Measurements from ENCODE around the gene SIT1. TPM values are rescaled to one million over a fixed set of nuclear protein-coding genes. Genes with fewer than 3 reads are reported as not detected.
"Not testable (repeated sequence)": the region's sequence is repeated elsewhere in the genome, so short reads cannot be mapped to it uniquely, and the experiment has no call there.

Gene SIT1
- total RNA-seq, 4 donors from 2014 or later, result 0.74 to 5.2 (median 1.1) TPM

- no peak for TF ChIP-seq CTCF (IDR thresholded peaks at IDR 0.05)
- DNase-seq (ENCODE audit: low spot score) (no peak), ATAC-seq (ENCODE audit: low FRiP score) (peak; percentile 27)
Measured at GRCh38 chr9:35646153-35646532, 4.6 kb downstream of the SIT1 start.

GRCh38 chr9:35645736-35646135 is 5.0 kb downstream of the SIT1 start:
- ATAC-seq (ENCODE audit: low FRiP score); DNase-seq (ENCODE audit: low spot score): not testable (repeated sequence)

- no peak for TF ChIP-seq CTCF (IDR thresholded peaks at IDR 0.05)
- DNase-seq (ENCODE audit: low spot score), result no peak
Measured at GRCh38 chr9:35643046-35643445, 7.7 kb downstream of the SIT1 start.

GRCh38 chr9:35641478-35641877 is 9.3 kb downstream of the SIT1 start:
- not testable (repeated sequence) for ATAC-seq (ENCODE audit: low FRiP score); DNase-seq (ENCODE audit: low spot score)

More at GRCh38 chr9:35643046-35643445, 7.7 kb downstream of the SIT1 start:
- ATAC-seq (ENCODE audit: low FRiP score), result no peak

GRCh38 chr9:35640431-35640830 is 10.3 kb downstream of the SIT1 start:
- not testable (repeated sequence) for DNase-seq (ENCODE audit: low spot score); ATAC-seq (ENCODE audit: low FRiP score)

GRCh38 chr9:35639631-35640030 is 11.1 kb downstream of the SIT1 start:
- DNase-seq (ENCODE audit: low spot score), result no peak
- no peak for TF ChIP-seq CTCF (IDR thresholded peaks at IDR 0.05)
- no peak for ATAC-seq (ENCODE audit: low FRiP score)

- DNase-seq (ENCODE audit: low spot score); ATAC-seq (ENCODE audit: low FRiP score): not testable (repeated sequence)
Measured at GRCh38 chr9:35639225-35639624, 11.5 kb downstream of the SIT1 start.

GRCh38 chr9:35638751-35639150 is 12.0 kb downstream of the SIT1 start:
- ATAC-seq (ENCODE audit: low FRiP score); DNase-seq (ENCODE audit: low spot score): not testable (repeated sequence)

- DNase-seq (ENCODE audit: low spot score); ATAC-seq (ENCODE audit: low FRiP score): not testable (repeated sequence)
Measured at GRCh38 chr9:35637427-35637955, 13.2 kb downstream of the SIT1 start.

GRCh38 chr9:35636877-35637246 is 13.9 kb downstream of the SIT1 start:
- not testable (repeated sequence) for ATAC-seq (ENCODE audit: low FRiP score); DNase-seq (ENCODE audit: low spot score)

GRCh38 chr9:35636135-35636876 is 14.4 kb downstream of the SIT1 start:
- no peak for DNase-seq (ENCODE audit: low spot score)
- ATAC-seq (ENCODE audit: low FRiP score), result no peak
- TF ChIP-seq CTCF (IDR thresholded peaks at IDR 0.05), result no peak

Data from omental fat pad (tissue), 4 donors.